Measurements from ENCODE around the gene CDH18. TPM values are rescaled to one million over a fixed set of nuclear protein-coding genes. Genes with fewer than 3 reads are reported as not detected.

CDH18 gene
- total RNA-seq, 3 donors from 2014 or later, result 0.76 TPM; not detected in 2

- intact Hi-C loops (cut with DNase I, micrococcal nuclease), result no loop called here
Observed at GRCh38 chr5:19619571-19619970, 368.4 kb downstream of the CDH18 start.

GRCh38 chr5:19616701-19617215 is 371.2 kb downstream of the CDH18 start:
- Histone ChIP-seq H3K9me3 (no peaks in the 10 kb centered on the region), H3K36me3 (ENCODE audit: low read depth) (no peaks in the 10 kb centered on the region), H3K4me3 (no peak overlapping the region), H3K4me1 (ENCODE audit: low read depth) (no peaks in the 10 kb centered on the region)
- intact Hi-C loops (cut with DNase I, micrococcal nuclease), result no loop called here
- no peak for TF ChIP-seq CTCF (IDR thresholded peaks at IDR 0.05)
- ATAC-seq (no peak), DNase-seq (no peak)

More at GRCh38 chr5:19619571-19619970, 368.4 kb downstream of the CDH18 start:
- Histone ChIP-seq H3K4me1 (ENCODE audit: low read depth) (no peaks in the 10 kb centered on the region), H3K4me3 (no peak overlapping the region), H3K9me3 (no peaks in the 10 kb centered on the region), H3K36me3 (ENCODE audit: low read depth) (no peaks in the 10 kb centered on the region)
- ATAC-seq (no peak), DNase-seq (no peak)
- no peak for TF ChIP-seq CTCF (IDR thresholded peaks at IDR 0.05)

- TF ChIP-seq CTCF (IDR thresholded peaks at IDR 0.05), result no peak
- Histone ChIP-seq H3K4me3 (no peak overlapping the region), H3K36me3 (ENCODE audit: low read depth) (no peaks in the 10 kb centered on the region), H3K4me1 (ENCODE audit: low read depth) (no peaks in the 10 kb centered on the region), H3K9me3 (no peaks in the 10 kb centered on the region)
- no peak for DNase-seq
- no peak for ATAC-seq
- intact Hi-C loops (cut with DNase I, micrococcal nuclease), result no loop called here
Observed at GRCh38 chr5:19615661-19616060, 372.3 kb downstream of the CDH18 start.

GRCh38 chr5:19615071-19615470 is 372.9 kb downstream of the CDH18 start:
- Histone ChIP-seq H3K4me1 (ENCODE audit: low read depth) (no peaks in the 10 kb centered on the region), H3K9me3 (no peaks in the 10 kb centered on the region), H3K36me3 (ENCODE audit: low read depth) (no peaks in the 10 kb centered on the region), H3K4me3 (no peak overlapping the region)
- no peak for TF ChIP-seq CTCF (IDR thresholded peaks at IDR 0.05)
- no peak for ATAC-seq
- no peak for DNase-seq
- intact Hi-C loops (cut with DNase I, micrococcal nuclease), result no loop called here

GRCh38 chr5:19608444-19609002 is 379.5 kb downstream of the CDH18 start:
- ATAC-seq, result no peak
- no peak for TF ChIP-seq CTCF (IDR thresholded peaks at IDR 0.05)
- H3K9me3 ChIP-seq, result no peaks in the 10 kb centered on the region
- no peaks in the 10 kb centered on the region for H3K36me3 ChIP-seq (ENCODE audit: low read depth)
- DNase-seq, result no peak
- no peaks in the 10 kb centered on the region for H3K4me1 ChIP-seq (ENCODE audit: low read depth)
- no peak overlapping the region for H3K4me3 ChIP-seq
- intact Hi-C loops (cut with DNase I, micrococcal nuclease), result no loop called here
